Activated CD4-positive, alpha-beta T cell treated with anti-CD3 and anti-CD28 coated beads for 1 hour (primary cell): ENCODE data around the gene CEP170B.
"Not testable (repeated sequence)": the region's sequence is repeated elsewhere in the genome, so short reads cannot be mapped to it uniquely, and the experiment has no call there.

Source experiments
- DNase-seq: peaks from one replicate; pipeline ENCODE4 v3.0.0-alpha.2; 2020

CEP170B gene

DNA sequence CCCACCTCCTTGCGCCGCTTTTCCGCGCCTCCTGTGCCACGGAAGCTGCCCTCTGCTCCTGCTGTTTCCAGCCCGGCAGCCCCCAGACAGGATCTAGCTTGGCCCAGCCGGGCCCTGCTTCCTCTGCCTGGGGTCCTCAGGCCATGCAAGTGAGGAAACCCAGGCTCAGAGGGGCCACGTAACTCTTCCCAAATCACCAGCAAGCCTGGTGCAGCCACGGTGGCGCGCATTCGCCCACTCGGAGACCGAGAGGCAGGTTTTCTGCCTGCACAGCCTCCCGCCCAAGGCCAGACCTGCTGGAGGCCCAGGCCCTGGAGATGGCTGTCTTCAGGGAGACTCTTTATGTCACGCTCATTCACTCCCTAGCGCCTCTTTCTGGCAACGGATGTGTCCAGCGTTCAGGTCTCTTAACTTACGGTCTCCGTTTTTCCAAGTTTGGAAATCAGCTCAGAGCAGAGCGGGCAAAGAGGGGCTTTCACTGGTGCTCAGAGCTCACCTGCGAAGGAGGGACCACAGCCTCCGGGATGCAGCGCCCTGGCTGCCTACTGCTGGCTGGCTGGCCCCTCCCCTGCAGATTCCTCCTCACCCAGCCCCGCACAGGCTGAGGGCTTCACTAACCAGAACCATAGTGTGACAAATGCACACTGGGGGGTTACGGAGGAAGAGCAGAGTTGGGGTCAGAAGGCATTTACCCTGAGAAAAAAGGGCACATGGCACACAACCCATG is 20.6 kb upstream of the CEP170B start:
- no peak for DNase-seq

DNA sequence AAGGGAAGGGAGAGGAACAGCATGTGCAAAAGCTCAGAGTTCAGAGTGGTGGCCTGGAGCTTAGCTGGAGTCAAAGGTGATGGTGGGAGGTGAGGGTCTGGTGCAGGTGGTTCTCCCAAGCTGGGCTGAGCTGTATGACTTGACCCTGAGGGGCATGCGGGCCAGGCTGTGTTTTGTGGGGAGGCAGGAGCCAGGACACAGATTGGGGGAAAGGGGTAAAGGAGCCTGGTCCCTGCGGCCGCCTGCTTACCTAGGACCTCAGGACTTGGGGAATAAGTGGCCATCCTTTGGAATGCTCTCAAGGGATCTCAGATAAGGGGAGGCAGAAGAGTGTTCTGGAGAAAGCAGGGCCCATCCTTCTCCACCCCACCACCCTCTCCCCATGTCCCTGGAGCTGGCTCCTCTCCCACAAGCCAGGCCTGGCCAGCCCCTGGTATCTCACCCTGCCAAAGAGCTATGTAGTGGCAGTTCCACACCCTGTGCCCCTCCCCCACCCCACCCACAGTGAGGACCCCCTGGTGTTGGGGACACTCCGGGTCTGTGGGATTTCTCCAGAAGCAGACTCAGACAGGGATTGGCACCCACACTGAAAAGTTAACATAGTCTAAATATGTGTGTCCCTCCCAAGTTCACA is 19.9 kb upstream of the CEP170B start:
- no peak for DNase-seq

DNA sequence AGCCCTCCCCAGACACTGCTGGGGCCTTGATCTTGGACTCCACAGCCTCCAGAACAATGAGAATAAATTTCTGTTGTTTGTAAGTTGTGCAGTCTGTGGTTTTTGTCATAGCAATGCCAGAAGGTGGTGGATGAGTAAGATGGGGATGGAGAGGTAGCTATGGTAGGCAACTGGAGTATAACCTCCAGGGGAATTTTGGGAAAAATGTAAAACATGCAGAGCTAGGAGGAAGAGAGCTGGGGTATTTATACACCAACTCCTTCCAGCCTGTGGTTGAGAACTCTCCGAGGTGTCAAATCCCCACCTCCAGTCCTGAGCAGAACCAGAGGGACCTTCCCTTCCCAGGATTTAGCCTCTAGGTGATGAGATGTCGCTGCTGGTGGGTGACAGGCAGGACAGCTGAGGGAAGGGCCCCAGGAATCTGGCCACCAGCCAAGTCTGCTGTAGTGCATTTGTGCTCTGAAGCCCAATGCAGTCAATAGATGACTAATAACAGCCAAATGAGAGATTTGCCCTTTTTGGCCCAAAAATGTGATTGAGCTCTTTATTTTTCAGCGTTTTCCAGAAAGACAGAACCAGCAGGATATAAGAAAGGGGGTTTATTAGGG is 19.1 kb upstream of the CEP170B start:
- DNase-seq, result no peak

DNA sequence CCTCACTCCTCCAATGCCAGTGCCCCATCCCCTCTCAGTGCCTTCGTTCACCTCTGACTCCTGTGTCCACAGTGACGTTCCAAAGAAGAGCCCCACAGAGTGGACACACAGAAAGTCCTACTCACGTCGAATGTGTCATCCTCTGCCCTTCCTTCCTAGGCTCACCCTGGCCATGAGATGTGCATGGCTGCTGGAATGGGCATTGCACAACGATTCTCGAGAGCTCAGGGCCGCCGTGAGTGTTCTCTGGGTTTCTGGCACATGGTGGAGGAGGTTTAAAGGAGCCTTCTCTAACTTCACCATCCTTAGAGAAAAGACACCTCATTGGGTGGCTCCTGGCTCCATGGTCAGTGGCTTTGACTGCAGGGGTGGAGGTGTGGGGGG is 12.8 kb upstream of the CEP170B start:
- no peak for DNase-seq

- DNase-seq, result no peak
Measured at GRCh38 chr14:104855532-104856090, 9.5 kb upstream of the CEP170B start.

GRCh38 chr14:104856157-104856868 is 8.8 kb upstream of the CEP170B start:
- no peak for DNase-seq

DNA sequence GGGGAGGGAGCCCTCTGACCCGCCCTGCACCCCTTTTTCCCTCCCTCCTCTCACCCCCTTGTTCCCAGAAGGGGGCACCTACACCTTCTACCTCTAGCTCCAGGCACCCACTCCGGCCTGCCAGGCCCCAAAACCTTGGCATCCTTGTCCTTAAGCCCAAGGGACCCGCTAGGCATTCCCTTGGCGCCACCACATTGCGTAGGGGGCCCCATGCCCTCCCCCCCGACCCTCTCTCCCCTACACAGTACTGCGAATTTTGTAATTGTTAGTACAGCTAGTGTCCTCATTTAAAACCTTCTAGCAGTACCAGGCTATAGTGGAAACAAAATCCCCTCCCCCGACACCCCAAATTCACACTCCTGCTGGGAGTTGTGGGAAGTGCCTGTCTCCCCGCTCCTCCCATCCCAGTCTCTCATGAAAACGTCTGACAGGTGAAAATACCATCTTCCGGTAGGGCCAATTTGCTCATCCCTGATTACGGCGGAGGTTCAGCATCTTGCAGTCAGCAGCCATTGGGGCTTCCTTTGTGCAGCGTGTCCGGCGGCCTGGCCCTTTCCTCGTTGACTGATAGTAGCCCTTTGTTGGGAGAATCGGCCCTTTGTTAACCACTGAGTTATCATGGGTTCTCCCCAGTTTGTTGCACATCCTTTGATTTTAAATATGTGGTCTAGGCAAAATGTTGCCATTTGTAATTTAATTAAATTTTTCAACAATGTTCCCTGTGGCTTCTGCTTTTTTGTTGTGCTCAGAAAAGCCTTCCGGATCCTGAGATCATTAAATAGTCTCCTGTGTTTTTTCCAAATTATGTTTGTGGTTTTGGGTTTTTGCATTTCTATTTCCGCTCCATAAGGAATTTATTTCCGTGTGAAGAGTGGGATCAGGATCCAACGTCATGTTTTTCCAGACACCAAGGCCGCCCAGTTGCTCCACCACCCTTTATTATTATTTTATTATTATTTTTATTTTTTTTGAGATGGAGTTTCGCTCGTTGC is 7.9 kb upstream of the CEP170B start:
- no peak for DNase-seq

- not testable (repeated sequence) for DNase-seq
Measured at GRCh38 chr14:104857931-104858330, 7.1 kb upstream of the CEP170B start.

DNA sequence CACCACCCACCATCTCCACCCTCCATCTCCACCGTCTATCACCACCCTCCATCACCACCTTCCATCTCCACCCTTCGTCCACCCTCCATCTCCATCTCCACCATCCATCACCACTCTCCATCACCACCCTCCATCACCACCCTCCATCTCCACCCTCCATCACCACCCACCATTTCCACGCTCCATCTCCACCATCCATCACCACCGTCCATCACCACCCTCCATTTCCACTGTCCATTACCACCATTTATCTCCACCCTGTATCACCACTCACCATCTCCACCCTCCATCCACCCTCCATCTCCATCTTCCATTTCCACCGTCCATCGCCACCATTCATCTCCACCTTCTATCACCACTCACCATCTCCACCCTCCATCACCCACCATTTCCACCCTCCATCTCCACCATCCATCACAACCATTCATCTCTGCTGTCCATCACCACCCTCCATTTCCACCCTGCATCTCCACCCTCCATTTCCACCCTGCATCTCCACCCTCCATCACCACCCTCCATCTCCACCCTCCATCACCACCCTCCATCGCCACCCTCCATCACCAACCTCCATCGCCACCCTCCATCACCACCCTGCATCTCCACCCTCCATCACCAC is 6.1 kb upstream of the CEP170B start:
- DNase-seq, result no peak

GRCh38 chr14:104859900-104860299 is 5.2 kb upstream of the CEP170B start:
- no peak for DNase-seq

- DNase-seq, result no peak
Measured at GRCh38 chr14:104860414-104860813, 4.7 kb upstream of the CEP170B start.

- no peak for DNase-seq
Measured at GRCh38 chr14:104863131-104863862, 1.8 kb upstream of the CEP170B start.

- no peak for DNase-seq
Measured at GRCh38 chr14:104863923-104864266, 1.2 kb upstream of the CEP170B start.

DNA sequence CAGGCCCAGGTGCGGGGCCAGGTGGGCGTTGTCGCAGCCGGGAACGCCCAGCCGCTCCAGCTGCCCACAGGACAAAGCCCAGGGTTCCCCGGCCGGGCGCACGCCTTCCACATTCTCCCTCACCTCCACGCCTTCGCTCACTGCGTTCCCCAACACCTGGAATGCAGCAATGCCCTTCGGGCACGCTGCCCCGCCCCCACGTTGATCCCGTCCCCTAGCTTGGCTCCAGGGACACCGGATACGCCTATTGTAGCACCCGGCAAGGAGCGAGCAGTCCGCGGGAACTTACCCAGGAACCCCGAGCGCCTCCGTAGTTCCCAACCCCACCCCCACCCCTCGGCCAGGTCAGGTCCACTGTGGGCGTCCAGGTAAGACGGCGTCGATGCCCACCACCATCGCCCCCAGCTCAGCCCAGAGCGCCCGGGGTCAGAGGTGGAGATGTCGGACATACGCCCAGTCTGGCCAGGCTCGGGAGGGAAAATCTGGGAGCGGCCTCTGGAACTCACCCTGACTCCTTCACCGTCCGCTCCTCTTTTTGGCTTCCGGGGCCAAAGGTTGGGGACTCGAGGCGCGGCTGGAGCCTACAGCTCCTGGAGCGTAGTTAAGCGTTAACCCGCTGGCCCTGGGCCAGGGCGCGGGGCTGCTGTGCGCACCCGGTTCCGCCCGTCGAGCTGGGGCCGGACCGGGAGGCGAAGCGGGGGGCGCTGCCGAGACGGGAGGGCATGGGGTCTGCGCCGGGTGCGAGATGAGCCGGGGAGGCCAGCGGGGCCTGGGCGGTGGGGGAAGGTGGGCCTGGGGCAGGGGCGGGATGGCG is 594 bp upstream of the CEP170B start:
- no peak for DNase-seq

DNA sequence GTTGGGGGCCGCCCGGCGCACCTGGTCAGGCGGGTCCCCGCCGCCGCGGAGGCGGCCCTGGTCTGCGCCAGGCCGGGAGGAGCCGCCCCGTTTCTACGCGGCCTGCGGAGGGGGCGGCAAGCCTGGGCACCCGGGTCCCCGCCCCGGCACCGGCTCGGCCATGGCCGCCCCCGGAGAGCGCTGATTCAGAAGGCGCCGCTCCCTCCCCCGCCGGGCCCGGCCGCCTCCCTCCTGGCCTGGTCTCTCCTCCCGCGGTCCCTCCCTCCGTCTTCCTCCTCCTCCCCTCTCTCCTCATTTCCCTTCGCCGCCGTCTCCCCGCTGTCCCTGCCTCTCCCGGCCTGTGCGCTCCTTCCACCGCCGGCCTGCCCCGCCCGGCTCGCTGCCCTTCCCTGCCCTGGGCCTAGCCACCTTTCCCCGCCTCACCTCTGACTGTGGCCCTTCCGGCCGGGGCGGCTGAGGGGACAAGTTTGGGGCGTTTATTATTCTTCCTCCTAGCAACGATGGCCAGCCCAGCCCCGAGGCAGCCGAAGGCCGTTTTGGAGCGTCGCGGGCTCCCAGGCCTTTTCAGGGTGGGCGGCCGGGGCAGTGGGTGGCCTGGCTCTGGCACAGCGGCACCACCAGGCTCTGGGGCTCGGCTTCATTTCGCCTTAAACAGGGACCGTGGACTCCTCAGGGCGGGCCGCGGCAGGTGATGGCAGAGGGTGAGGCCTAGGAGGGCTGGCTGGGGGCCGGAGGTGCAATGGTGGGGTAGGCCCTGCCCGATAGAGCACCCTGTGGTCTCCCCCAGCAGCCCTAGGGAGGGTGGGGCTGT is 768 bp downstream of the CEP170B start:
- DNase-seq, result no peak

GRCh38 chr14:104866451-104867370 is 1.6 kb downstream of the CEP170B start:
- no peak for DNase-seq

DNA sequence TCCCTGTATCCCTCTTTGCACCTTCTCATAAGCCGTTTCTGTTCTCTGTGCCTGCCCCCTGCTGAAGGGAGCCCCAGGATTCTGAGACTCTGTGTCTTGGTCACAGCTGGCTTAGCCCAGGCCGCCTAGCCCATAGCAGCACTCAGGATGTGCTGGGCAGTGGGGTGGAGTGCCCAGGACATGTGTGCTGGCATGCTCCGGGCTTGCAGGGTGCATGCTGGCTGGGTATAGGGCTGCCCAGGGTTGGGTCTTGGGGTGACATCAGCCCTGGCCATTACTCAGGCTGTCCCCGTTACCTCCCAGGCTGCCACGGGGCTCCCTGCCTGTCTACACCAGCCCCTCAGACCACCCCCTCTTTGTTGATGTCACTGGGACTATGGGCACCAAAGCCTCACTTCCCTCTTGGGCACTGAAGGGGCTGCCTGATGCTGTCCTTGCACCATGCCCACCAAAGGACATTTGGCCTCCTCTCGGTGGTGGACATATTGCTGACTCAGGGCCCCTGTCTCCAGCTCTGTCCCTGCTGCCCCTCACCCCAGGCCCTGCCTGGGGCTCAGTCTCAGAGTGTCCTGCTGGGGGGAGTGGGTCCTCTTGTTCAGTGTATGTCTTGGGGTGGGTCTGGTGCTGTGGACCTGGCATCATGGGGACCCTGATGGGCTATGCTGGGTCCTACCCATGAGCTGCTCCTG is 2.4 kb downstream of the CEP170B start:
- no peak for DNase-seq
